Ascending aorta (tissue), 2 donors: ENCODE results near the gene HIC2. TPM values are rescaled to one million over a fixed set of nuclear protein-coding genes. Genes with fewer than 3 reads are reported as not detected.
"Not testable (repeated sequence)": the region's sequence is repeated elsewhere in the genome, so short reads cannot be mapped to it uniquely, and the experiment has no call there.

Experiments
- DNase-seq, 2 donors: peaks; one replicate each; pipeline ENCODE4 v3.0.0-alpha.2; 2019; ENCODE audit warnings: low spot score in 2 of 2
- H3K27ac ChIP-seq, 2 donors: fragments of 200-600 bp; sonication (generic); one replicate each; pipeline ENCODE4 v1.5.1; 2016 to 2017; ENCODE audit warnings: mild to moderate bottlenecking in 1 of 2
- H3K27me3 ChIP-seq: fragments of 200-600 bp; sonication (generic); one replicate; pipeline ENCODE4 v1.5.1; 2017
- H3K36me3 ChIP-seq, 2 donors: fragments of 200-600 bp; sonication (generic); one replicate each; pipeline ENCODE4 v1.5.1; 2016
- H3K4me1 ChIP-seq, 2 donors: fragments of 200-600 bp; sonication (generic); one replicate each; pipeline ENCODE4 v1.5.1; 2016 to 2017; ENCODE audit warnings: mild to moderate bottlenecking in 1 of 2
- H3K4me3 ChIP-seq, 2 donors: fragments of 200-600 bp; sonication (generic); one replicate each; pipeline ENCODE4 v1.5.1; 2016 to 2017; ENCODE audit warnings: mild to moderate bottlenecking in 1 of 2
- H3K9me3 ChIP-seq, 2 donors: fragments of 200-600 bp; sonication (generic); one replicate each; pipeline ENCODE4 v1.5.1; 2016
- intact Hi-C: fragments of 100-400 bp; cut with DNase I; formaldehyde crosslinking; loops from one replicate; pipeline ENCODE4 v1.15.1; 2023
- total RNA-seq: library from RNA; depleted of rRNA; stranded (reverse); fragments of >200 nt; gene quantifications from one replicate; pipeline ENCODE4 v1.1.0, GENCODE V29; 2016

Gene HIC2
- total RNA-seq, 1 donor from 2014 or later, result 8.2 TPM

GRCh38 chr22:21499623-21500506, 82.7 kb downstream of the HIC2 start:
- H3K4me1 ChIP-seq, intact Hi-C loops, H3K36me3 ChIP-seq, H3K27me3 ChIP-seq, DNase-seq, H3K9me3 ChIP-seq, H3K27ac ChIP-seq, H3K4me3 ChIP-seq: not testable (repeated sequence)

Other genes starting within 250 kb of the HIC2 start
- gene RIMBP3B, start 33.6 kb upstream of the HIC2 start, total RNA-seq, result not detected
- gene TMEM191C, start 50.0 kb downstream of the HIC2 start, total RNA-seq, result not detected
- not detected for gene RIMBP3C, start 134.1 kb downstream of the HIC2 start, total RNA-seq
- 22.0 TPM for gene UBE2L3, start 150.3 kb downstream of the HIC2 start, total RNA-seq
- gene YDJC, start 212.7 kb downstream of the HIC2 start, total RNA-seq, result 80.8 TPM
- gene CCDC116, start 215.4 kb downstream of the HIC2 start, total RNA-seq, result not detected
- gene SDF2L1, start 224.9 kb downstream of the HIC2 start, total RNA-seq, result 37.4 TPM
- gene PPIL2, start 248.6 kb downstream of the HIC2 start, total RNA-seq, result 36.3 TPM